SJSA1 (cell line): ENCODE measurements around the gene FOXF1. TPM values are rescaled to one million over a fixed set of nuclear protein-coding genes. Genes with fewer than 3 reads are reported as not detected.

Experiments
- DNase-seq, 2 experiments: peaks; one replicate each; pipeline ENCODE4 v3.0.0-alpha.2; 2015 to 2020; ENCODE audit warnings: low spot score in 2 of 2, low read depth in 1 of 2
- H3K27ac ChIP-seq: fragments of 250-450 bp; sonication (Bioruptor Pico); 2 replicates; pipeline ENCODE4 v1.5.1; 2020; ENCODE audit warnings: mild to moderate bottlenecking, moderate library complexity
- H3K27me3 ChIP-seq: fragments of 250-450 bp; sonication (Bioruptor Pico); replicated peaks from 2 replicates; pipeline ENCODE4 v1.5.1; 2020; ENCODE audit warnings: mild to moderate bottlenecking, moderate library complexity
- H3K36me3 ChIP-seq: fragments of 250-450 bp; sonication (Bioruptor Pico); 2 replicates; pipeline ENCODE4 v1.5.1; 2020; ENCODE audit warnings: mild to moderate bottlenecking
- H3K4me1 ChIP-seq: fragments of 250-450 bp; sonication (Bioruptor Pico); replicated peaks from 2 replicates; pipeline ENCODE4 v1.6.1; 2021; ENCODE audit warnings: mild to moderate bottlenecking
- H3K4me3 ChIP-seq: fragments of 250-450 bp; sonication (Bioruptor Pico); 2 replicates; pipeline ENCODE4 v1.5.1; 2020; ENCODE audit warnings: mild to moderate bottlenecking
- H3K9me3 ChIP-seq: fragments of 250-450 bp; sonication (Bioruptor Pico); replicated peaks from 2 replicates; pipeline ENCODE4 v1.5.1; 2020; ENCODE audit warnings: mild to moderate bottlenecking
- total RNA-seq: library from RNA; depleted of rRNA; stranded (reverse); fragments of >200 nt; shearing (Covaris generic); gene quantifications from 2 replicates; pipeline ENCODE4 v1.2.3, GENCODE V29; 2014

FOXF1 gene
- total RNA-seq, 1 experiment from 2014 or later, result 34.7 TPM

DNA sequence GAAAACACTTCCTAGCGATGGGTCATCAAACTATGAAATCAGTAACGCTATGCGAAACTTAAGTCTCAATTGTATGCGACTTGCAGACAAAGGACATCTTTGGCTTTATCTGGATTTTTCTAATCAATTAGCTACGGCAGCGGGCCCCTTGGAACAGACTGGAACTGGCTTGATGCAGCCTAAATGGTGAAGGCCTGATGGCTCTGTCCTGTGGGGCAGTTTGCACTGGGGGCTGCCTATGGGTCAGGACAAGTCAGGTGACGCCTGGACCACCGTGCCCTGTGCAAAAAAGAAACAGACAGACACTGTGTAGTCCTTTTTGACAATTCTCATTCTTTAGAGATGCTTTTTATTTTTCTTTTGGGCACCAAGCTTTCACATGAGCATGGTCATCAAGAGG is 22.7 kb downstream of the FOXF1 start:
- no peak for DNase-seq
- H3K9me3 ChIP-seq, result no peaks in the 10 kb centered on the region

GRCh38 chr16:86533767-86534351 is 23.5 kb downstream of the FOXF1 start:
- no peak overlapping the region for H3K27ac ChIP-seq
- no peak overlapping the region for H3K4me3 ChIP-seq
- H3K4me1 ChIP-seq, result peaks cover 14% of the 10 kb centered on the region
- H3K36me3 ChIP-seq, result peaks cover 23% of the 10 kb centered on the region
- H3K27me3 ChIP-seq, result no peaks in the 10 kb centered on the region
- H3K9me3 ChIP-seq, result no peaks in the 10 kb centered on the region
- DNase-seq, result no peak

More for the DNA sequence above, 22.7 kb downstream of the FOXF1 start:
- no peaks in the 10 kb centered on the region for H3K27me3 ChIP-seq
- no peak overlapping the region for H3K27ac ChIP-seq
- no peak overlapping the region for H3K4me3 ChIP-seq
- H3K36me3 ChIP-seq, result peaks cover 16% of the 10 kb centered on the region
- peaks cover 14% of the 10 kb centered on the region for H3K4me1 ChIP-seq

GRCh38 chr16:86534779-86535615 is 24.7 kb downstream of the FOXF1 start:
- no peak overlapping the region for H3K27ac ChIP-seq
- no peaks in the 10 kb centered on the region for H3K9me3 ChIP-seq
- DNase-seq, result peak in 1 of 2 experiments; percentile 68
- H3K36me3 ChIP-seq, result peaks cover 33% of the 10 kb centered on the region
- H3K4me1 ChIP-seq, result peaks cover 6% of the 10 kb centered on the region; the same call in 1 of the 2 replicates
- H3K4me3 ChIP-seq, result no peak overlapping the region
- H3K27me3 ChIP-seq, result no peaks in the 10 kb centered on the region

- Histone ChIP-seq H3K4me3 (no peak overlapping the region), H3K4me1 (peaks cover 6% of the 10 kb centered on the region; the same call in 1 of the 2 replicates), H3K27me3 (no peaks in the 10 kb centered on the region), H3K36me3 (peaks cover 49% of the 10 kb centered on the region), H3K9me3 (no peaks in the 10 kb centered on the region), H3K27ac (no peak overlapping the region)
- DNase-seq, result no peak
Observed at GRCh38 chr16:86536621-86537020, 26.3 kb downstream of the FOXF1 start.

DNA sequence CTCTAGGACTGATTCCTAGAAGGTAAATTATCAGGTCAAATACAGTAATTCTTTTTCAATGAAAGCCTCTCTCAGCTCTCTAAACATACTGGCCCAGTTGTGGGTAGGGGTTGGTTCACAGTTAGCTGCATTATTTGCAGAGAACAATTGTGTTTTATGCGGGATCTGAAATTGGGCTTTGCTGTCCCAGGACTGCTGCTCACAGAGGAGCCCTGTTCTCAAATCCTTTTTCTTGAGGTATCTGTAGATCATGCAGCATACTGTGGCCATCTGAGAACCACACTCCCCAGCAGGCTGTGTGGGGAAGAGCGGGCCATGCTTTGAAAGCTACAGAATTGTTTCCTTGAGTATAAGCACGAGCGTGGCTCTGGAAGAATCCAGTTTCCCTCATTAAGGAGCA is 27.2 kb downstream of the FOXF1 start:
- no peaks in the 10 kb centered on the region for H3K9me3 ChIP-seq
- H3K27ac ChIP-seq, result no peak overlapping the region
- no peaks in the 10 kb centered on the region for H3K27me3 ChIP-seq
- no peak overlapping the region for H3K4me3 ChIP-seq
- H3K36me3 ChIP-seq, result peaks cover 58% of the 10 kb centered on the region
- no peak for DNase-seq
- peaks cover 6% of the 10 kb centered on the region; the same call in 1 of the 2 replicates for H3K4me1 ChIP-seq

GRCh38 chr16:86538196-86538780 is 28.0 kb downstream of the FOXF1 start:
- DNase-seq, result no peak
- H3K27ac ChIP-seq, result no peak overlapping the region
- no peaks in the 10 kb centered on the region for H3K27me3 ChIP-seq
- peaks cover 6% of the 10 kb centered on the region; the same call in 1 of the 2 replicates for H3K4me1 ChIP-seq
- no peak overlapping the region for H3K4me3 ChIP-seq
- no peaks in the 10 kb centered on the region for H3K9me3 ChIP-seq
- H3K36me3 ChIP-seq, result peaks cover 63% of the 10 kb centered on the region

DNA sequence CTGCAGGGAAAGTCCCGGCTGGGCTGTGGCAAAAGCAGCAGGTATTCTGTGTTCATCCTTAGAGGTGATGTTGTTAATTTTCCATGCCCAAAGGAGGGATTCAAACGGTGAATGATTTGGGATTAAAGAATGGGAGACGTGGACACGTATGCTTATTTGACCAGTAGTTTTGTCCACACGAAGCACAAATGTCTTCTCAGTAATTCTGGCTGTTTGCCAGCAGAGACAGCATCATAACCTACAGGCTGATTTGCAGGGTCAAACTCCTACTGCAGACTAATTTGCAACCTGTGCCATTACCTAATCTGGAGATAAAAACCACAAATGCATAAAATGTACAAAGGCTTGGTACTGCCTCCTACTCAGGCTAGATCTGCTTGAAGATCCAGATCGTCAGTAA is 30.6 kb downstream of the FOXF1 start:
- no peak overlapping the region for H3K27ac ChIP-seq
- H3K36me3 ChIP-seq, result peaks cover 81% of the 10 kb centered on the region
- H3K4me3 ChIP-seq, result no peak overlapping the region
- DNase-seq, result no peak
- H3K27me3 ChIP-seq, result no peaks in the 10 kb centered on the region
- H3K4me1 ChIP-seq, result no peaks in the 10 kb centered on the region
- no peaks in the 10 kb centered on the region for H3K9me3 ChIP-seq

- Histone ChIP-seq H3K27ac (no peak overlapping the region), H3K36me3 (peaks cover 79% of the 10 kb centered on the region), H3K4me3 (no peak overlapping the region), H3K27me3 (no peaks in the 10 kb centered on the region), H3K4me1 (no peaks in the 10 kb centered on the region), H3K9me3 (no peaks in the 10 kb centered on the region)
- DNase-seq, result no peak
Observed at GRCh38 chr16:86541560-86541959, 31.2 kb downstream of the FOXF1 start.

- no peak overlapping the region for H3K27ac ChIP-seq
- no peak for DNase-seq
- H3K36me3 ChIP-seq, result peaks cover 78% of the 10 kb centered on the region
- no peaks in the 10 kb centered on the region for H3K9me3 ChIP-seq
- no peak overlapping the region for H3K4me3 ChIP-seq
- no peaks in the 10 kb centered on the region for H3K4me1 ChIP-seq
- no peaks in the 10 kb centered on the region for H3K27me3 ChIP-seq
Observed at GRCh38 chr16:86542756-86543750, 32.7 kb downstream of the FOXF1 start.

DNA sequence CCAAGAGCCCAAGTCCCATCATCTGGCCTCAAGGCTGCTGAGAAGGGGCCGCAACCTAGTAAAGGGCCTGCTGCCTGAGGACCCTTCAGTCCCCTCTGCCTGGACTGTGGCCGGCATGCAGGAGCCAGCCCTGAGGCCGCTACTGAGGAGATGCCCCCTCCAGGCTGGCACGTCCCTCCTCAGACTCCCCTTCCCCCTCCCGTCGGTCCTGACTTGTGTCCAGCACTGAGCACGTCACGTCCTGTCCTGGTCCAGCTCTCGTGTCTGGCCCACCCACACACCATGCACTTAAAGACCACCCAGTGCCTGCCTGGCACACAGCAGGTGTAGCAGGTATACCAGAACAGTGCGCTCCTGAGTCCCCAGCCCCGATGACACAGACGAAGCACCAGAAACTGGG is 35.2 kb downstream of the FOXF1 start:
- no peak overlapping the region for H3K4me3 ChIP-seq
- H3K27me3 ChIP-seq, result no peaks in the 10 kb centered on the region
- H3K36me3 ChIP-seq, result peaks cover 74% of the 10 kb centered on the region
- no peak for DNase-seq
- H3K4me1 ChIP-seq, result no peaks in the 10 kb centered on the region
- no peaks in the 10 kb centered on the region for H3K9me3 ChIP-seq
- H3K27ac ChIP-seq, result no peak overlapping the region

DNA sequence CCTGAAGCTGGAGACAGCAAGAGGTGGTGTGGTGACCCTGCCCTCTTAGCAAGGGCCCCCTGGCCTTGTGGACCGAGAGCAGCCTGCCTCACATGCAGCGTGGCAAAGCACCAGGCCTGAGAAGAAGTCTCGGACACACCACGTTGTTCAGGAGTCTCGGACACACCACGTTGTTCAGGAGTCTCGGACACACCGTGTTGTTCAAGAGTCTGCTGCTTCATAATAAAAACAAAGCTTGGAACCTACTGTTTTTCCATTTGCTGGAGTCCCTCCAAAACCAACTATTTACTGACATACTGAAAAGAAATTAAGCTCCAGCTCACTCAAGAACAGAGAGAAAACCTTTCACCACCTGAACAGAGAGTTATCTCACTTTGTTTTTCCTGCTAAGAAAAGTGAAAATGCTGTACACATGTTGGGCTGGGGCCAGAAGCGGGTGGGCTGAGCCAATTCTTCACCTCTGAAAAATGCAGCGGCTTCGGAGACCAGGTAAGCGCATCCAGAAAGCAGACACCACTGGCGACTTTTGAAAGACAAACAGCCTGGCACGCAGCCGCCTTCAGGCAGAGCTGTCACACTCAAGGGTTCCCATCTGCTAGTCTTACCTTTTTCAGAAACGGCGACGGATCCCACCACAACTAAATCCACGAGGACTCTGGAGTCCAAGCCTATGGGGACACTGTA is 35.8 kb downstream of the FOXF1 start:
- no peak for DNase-seq
- Histone ChIP-seq H3K27me3 (no peaks in the 10 kb centered on the region), H3K9me3 (no peaks in the 10 kb centered on the region), H3K36me3 (peaks cover 71% of the 10 kb centered on the region), H3K4me1 (no peaks in the 10 kb centered on the region), H3K4me3 (no peak overlapping the region), H3K27ac (no peak overlapping the region)

DNA sequence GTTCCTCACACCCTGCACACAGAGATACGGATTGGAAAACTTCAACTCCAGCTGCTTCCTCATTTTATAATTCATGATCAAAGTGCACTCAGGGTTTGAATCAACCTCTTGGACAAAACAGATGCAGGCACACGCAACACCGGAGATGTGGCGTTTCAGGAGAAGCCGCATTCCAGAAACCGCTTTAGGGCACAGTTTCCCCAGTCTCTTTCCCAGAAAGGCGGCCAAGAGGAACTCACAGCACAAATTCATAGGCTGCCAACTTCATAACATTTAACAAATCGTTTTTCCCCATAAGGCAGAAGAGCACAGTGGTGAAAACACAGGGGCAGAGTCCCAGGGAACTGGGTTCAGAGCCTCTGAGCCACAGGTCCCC is 36.3 kb downstream of the FOXF1 start:
- Histone ChIP-seq H3K9me3 (no peaks in the 10 kb centered on the region), H3K27ac (no peak overlapping the region), H3K4me1 (no peaks in the 10 kb centered on the region), H3K4me3 (no peak overlapping the region), H3K36me3 (peaks cover 71% of the 10 kb centered on the region), H3K27me3 (no peaks in the 10 kb centered on the region)
- no peak for DNase-seq

- Histone ChIP-seq H3K4me3 (no peak overlapping the region), H3K27ac (no peak overlapping the region), H3K36me3 (peaks cover 71% of the 10 kb centered on the region), H3K9me3 (no peaks in the 10 kb centered on the region), H3K4me1 (no peaks in the 10 kb centered on the region), H3K27me3 (no peaks in the 10 kb centered on the region)
- DNase-seq, result no peak
Observed at GRCh38 chr16:86547286-86547685, 37.0 kb downstream of the FOXF1 start.
